Adrenal gland (tissue), 12 donors: ENCODE measurements around the gene PCGF2. TPM values are rescaled to one million over a fixed set of nuclear protein-coding genes. Genes with fewer than 3 reads are reported as not detected.
"Not testable (repeated sequence)": the region's sequence is repeated elsewhere in the genome, so short reads cannot be mapped to it uniquely, and the experiment has no call there.

Experiments
- DNase-seq, 7 donors: peaks; one replicate each; pipeline ENCODE4 v3.0.0-alpha.2; 2019 to 2020
- H3K27ac ChIP-seq, 5 donors: fragments of 200-600 bp; sonication (generic) in 4 of 5; 1 replicate in 3 of 5; 2 replicates in 2 of 5; pipeline versions ENCODE4 v1.5.1 to v1.8.0; 2016 to 2020; ENCODE audit warnings: mild to moderate bottlenecking in 1 of 5
- H3K27me3 ChIP-seq: fragments of 200-600 bp; 2 replicates; pipeline ENCODE4 v1.8.0; 2021
- H3K36me3 ChIP-seq, 2 donors: fragments of 200-600 bp; replicated peaks in 1 of 2; 1 replicate in 1 of 2; 2 replicates in 1 of 2; pipeline versions ENCODE4 v1.5.1 to v1.8.0; 2018 to 2022
- H3K4me1 ChIP-seq, 2 donors: fragments of 200-600 bp; replicated peaks in 1 of 2; 1 replicate in 1 of 2; 2 replicates in 1 of 2; pipeline versions ENCODE4 v1.5.1 to v1.8.0; 2018 to 2021
- H3K4me3 ChIP-seq, 4 donors: fragments of 200-600 bp; sonication (generic) in 3 of 4; one replicate each; pipeline ENCODE4 v1.5.1; 2016 to 2018
- H3K9me3 ChIP-seq, 3 donors: fragments of 200-600 bp; sonication (generic) in 1 of 3; replicated peaks in 1 of 3; 1 replicate in 2 of 3; 2 replicates in 1 of 3; pipeline versions ENCODE4 v1.5.1 to v1.8.0; 2016 to 2021
- POLR2A ChIP-seq, 2 donors: fragments of 450-650 bp; IDR thresholded peaks; one replicate each; pipeline ENCODE4 v1.6.1; 2017; ENCODE audit warnings: antibody characterized with exemption in 2 of 2, mild to moderate bottlenecking in 2 of 2, moderate library complexity in 1 of 2
- WGBS, 4 donors: extraction: QIAGEN DNeasy Blood & Tissue Kit in 2 of 4; methylation state at CpG; one replicate each; pipeline versions ENCODE4 v1.1.5 to v1.1.7; 2013 to 2017; 5-methylcytosine and 5-hydroxymethylcytosine counted together
- intact Hi-C, 2 donors: fragments of 100-400 bp; cut with DNase I; formaldehyde crosslinking; loops; one replicate each; pipeline versions ENCODE4 v1.14.1 to v1.15.0; 2022 to 2023
- polyA plus RNA-seq, 3 donors: library from polyadenylated mRNA; stranded (reverse); fragments of 200-250 nt in 2 of 3; fragments of 350-450 nt in 1 of 3; fragmentation: Illumina TruSeq in 1 of 3; extraction: RNeasy Lipid Tissue Mini Kit (QIAGEN cat#74804) in 1 of 3; gene quantifications; one replicate each; pipeline ENCODE4 v1.2.3, GENCODE V29; 2013 to 2014
- total RNA-seq, 9 donors: library from RNA; depleted of rRNA in 4 of 9; stranded (reverse); fragments of >200 nt in 4 of 9; fragments of 120-200 nt in 1 of 9; fragmentation: NEBNext Ultra II Directional in 1 of 9; extraction: Animal tissue kit (Norgen Biotek cat#: 25700) in 1 of 9; gene quantifications; one replicate each; pipeline versions ENCODE4 v1.1.0 to v1.2.4, GENCODE V29; 2013 to 2023
- TF ChIP-seq, protein P1 (sequence below), 6 experiments: fragments of 450-650 bp in 4 of 6; fragments of 200-600 bp in 2 of 6; sonication (generic) in 1 of 6; IDR thresholded peaks; 1 replicate in 5 of 6; 2 replicates in 1 of 6; pipeline versions ENCODE4 v1.5.1 to v1.8.0; 2016 to 2021; ENCODE audit warnings: antibody characterized with exemption in 6 of 6, mild to moderate bottlenecking in 2 of 6, moderate library complexity in 1 of 6
- donor health status: healthy with polysubstance abuse.
- donor health status: Bipolar disorder and iron deficiency.
- donor health status: DM: yes; HTN: yes; CAD: no.
- donor health status: DM: no; HTN: no; CAD: no.
- donor health status: DM: no; HTN: no; CAD: no.
- donor health status: DM: yes; HTN: yes; CAD: no.

The PCGF2 gene
- total and polyA plus RNA-seq, 12 donors, result 7.4 to 233 (median 38.9) TPM

DNA sequence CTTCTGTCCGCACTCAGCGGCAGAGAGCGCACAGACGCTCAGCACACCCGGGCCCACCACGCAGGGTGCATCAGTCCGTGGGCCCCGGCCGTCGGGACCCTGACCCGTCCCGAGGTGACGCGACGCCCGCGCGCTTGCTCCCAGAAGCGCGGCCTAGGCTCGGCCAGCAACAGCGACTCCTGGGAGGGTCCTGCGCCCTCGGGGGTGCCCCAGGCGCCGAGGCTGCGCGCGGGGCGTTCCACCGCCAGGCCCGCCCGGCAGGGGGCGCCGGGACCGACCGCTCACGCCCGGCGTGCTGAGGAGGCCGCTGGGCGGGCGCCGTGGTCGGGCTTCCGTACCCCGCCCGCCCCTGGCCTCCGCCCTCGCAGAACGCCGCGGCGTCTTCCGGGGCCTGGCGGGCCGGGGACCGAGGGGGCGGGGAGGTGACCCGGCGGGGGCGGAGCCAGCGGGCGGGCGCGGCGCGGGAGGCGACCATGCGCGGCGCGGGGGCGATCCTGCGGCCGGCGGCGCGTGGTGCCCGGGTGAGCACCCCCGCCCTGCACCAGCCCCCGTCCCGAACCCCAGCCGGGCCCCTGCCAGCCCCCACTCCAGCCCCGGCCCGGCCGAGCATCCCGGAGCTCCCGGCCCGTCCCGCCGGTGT is 18.1 kb downstream of the PCGF2 start, which contains the start of gene CISD3:
Gene CISD3, plus strand, starts transcription at position 456 of the 640 bp plus-strand sequence. Its CDS starts 18 bp downstream, at position 474.
- H3K4me3 ChIP-seq, result peak within 1 kb of the TSS; percentile 40 to 84 (median 82)
- H3K4me1 ChIP-seq, result peaks cover 40 to 72% of the 10 kb centered on the region in 2 donors
- H3K36me3 ChIP-seq, result peaks cover 0 to 20% of the 10 kb centered on the region in 2 donors
- WGBS, 4 donors, result 0 to 1% (median 0%) methylated on average over 4 to 90 of the region's 92 CpGs
- H3K27me3 ChIP-seq, result no peaks in the 10 kb centered on the region
- H3K9me3 ChIP-seq, result no peaks in the 10 kb centered on the region
- intact Hi-C loops, result no loop called here
- DNase-seq, result peak; percentile 78 to 88 (median 84)
- peak in 1 of 2 donors; percentile 54 for TF ChIP-seq POLR2A (IDR thresholded peaks at IDR 0.05)
- TF ChIP-seq, protein P1, sequence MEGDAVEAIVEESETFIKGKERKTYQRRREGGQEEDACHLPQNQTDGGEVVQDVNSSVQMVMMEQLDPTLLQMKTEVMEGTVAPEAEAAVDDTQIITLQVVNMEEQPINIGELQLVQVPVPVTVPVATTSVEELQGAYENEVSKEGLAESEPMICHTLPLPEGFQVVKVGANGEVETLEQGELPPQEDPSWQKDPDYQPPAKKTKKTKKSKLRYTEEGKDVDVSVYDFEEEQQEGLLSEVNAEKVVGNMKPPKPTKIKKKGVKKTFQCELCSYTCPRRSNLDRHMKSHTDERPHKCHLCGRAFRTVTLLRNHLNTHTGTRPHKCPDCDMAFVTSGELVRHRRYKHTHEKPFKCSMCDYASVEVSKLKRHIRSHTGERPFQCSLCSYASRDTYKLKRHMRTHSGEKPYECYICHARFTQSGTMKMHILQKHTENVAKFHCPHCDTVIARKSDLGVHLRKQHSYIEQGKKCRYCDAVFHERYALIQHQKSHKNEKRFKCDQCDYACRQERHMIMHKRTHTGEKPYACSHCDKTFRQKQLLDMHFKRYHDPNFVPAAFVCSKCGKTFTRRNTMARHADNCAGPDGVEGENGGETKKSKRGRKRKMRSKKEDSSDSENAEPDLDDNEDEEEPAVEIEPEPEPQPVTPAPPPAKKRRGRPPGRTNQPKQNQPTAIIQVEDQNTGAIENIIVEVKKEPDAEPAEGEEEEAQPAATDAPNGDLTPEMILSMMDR (IDR thresholded peaks at IDR 0.05), result peak in 5 of 6 experiments; percentile 32 to 94 (median 76)
- H3K27ac ChIP-seq, result peak within 1 kb of the TSS; percentile 45 to 96 (median 82)

DNA sequence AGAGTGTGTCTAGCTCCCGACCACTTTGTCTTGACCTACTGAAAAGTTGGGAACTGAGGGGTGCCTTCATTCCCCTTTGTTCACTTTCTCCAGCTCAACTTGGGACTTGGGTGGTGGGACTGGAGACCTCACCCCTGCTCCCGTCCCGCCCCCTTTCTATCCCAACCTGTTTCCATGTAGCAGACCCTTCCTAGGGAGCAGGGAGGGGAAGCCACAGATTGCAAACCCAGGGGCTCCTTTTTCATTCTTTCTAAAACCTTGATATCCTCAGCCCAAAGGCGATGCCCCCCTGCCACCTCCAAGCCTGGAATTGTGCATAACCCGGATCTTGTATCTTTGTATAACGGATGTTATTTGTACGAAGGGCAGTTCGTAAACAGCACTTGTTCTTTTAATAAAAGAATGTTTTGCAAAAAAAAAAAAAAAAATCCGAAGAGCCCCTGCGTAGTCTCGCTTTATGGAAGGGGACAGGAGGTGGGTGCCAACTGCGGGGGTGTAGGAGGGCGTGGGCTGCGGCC is 18.7 kb downstream of the PCGF2 start:
- 24 to 26% (median 24%) methylated on average over 14 of the region's 14 CpGs for WGBS, 4 donors
- DNase-seq, result no peak
- TF ChIP-seq, protein P1 (IDR thresholded peaks at IDR 0.05), result no peak
- TF ChIP-seq POLR2A (IDR thresholded peaks at IDR 0.05), result no peak
- H3K4me3 ChIP-seq, result peak overlapping the region in 2 of 4 donors; percentile 35 to 82
- no peaks in the 10 kb centered on the region for H3K27me3 ChIP-seq
- intact Hi-C loops, result no loop called here
- peak overlapping the region in 4 of 5 donors; percentile 75 to 96 (median 86) for H3K27ac ChIP-seq
- peaks cover 0 to 20% of the 10 kb centered on the region in 2 donors for H3K36me3 ChIP-seq
- H3K4me1 ChIP-seq, result peaks cover 43 to 73% of the 10 kb centered on the region in 2 donors
- H3K9me3 ChIP-seq, result no peaks in the 10 kb centered on the region

DNA sequence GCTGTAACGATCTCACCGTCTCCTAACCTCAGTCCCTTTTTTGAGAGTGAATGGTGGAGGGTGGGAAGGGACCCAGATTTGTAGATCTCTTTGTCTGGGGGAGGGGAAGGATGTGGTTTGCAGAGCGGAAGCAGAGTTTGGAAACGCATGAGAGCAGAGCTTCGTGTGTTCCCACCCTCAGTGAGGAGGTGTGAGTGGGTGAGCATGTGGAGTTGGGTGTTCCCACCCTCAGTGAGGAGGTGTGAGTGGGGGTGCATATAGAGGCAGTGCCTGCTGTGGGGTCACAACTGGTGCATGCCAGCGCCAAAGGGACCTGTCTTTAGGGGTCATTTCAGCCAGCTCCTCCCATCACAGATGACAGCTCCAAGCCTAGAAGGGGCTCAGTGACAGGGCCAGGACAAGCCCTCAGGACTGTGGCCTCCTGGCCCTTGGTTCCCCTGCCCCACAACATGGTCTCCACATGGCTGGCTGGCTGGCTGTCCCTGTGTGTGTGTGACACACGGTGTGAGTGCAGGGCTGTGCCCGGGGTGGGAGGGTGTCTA is 19.8 kb downstream of the PCGF2 start:
- Histone ChIP-seq H3K9me3 (no peaks in the 10 kb centered on the region), H3K4me1 (peaks cover 39 to 72% of the 10 kb centered on the region in 2 donors), H3K4me3 (no peak overlapping the region), H3K36me3 (peaks cover 0 to 13% of the 10 kb centered on the region in 2 donors), H3K27me3 (no peaks in the 10 kb centered on the region), H3K27ac (peak overlapping the region in 2 of 5 donors; percentile 22 to 96)
- WGBS, 4 donors, result 68 to 79% (median 73%) methylated on average over 7 to 8 of the region's 8 CpGs
- peak in 1 of 7 donors; percentile 35 for DNase-seq
- intact Hi-C loops, result no loop called here
- TF ChIP-seq, protein P1 (IDR thresholded peaks at IDR 0.05), result no peak
- TF ChIP-seq POLR2A (IDR thresholded peaks at IDR 0.05), result no peak

DNA sequence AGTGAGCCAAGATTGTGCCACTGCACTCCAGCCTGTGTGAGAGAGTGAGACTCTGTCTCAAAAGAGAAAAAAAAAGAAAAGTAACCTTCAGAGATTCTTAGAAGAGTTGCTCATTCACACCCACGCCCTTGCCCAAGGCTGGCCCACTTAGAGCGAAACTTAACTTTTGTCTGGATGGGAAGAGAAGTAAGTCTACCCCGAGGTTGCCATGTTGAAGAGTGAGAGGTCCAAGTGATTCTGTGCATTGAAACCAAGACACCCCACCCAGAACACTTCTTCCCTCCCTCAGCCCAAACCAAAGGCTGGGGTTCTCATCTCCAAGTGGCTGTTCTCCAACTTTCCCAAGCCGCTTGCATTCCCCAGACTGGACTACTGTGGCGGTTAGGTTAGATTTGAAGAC is 20.4 kb downstream of the PCGF2 start:
- intact Hi-C loops, result no loop called here
- no peaks in the 10 kb centered on the region for H3K27me3 ChIP-seq
- DNase-seq, result peak in 2 of 7 donors; percentile 44 to 58
- TF ChIP-seq, protein P1 (IDR thresholded peaks at IDR 0.05), result no peak
- TF ChIP-seq POLR2A (IDR thresholded peaks at IDR 0.05), result no peak
- WGBS, 4 donors, result 58 to 83% (median 66%) methylated on average over 5 of the region's 5 CpGs
- peaks cover 0 to 14% of the 10 kb centered on the region in 2 donors for H3K36me3 ChIP-seq
- no peak overlapping the region for H3K4me3 ChIP-seq
- peaks cover 32 to 65% of the 10 kb centered on the region in 2 donors for H3K4me1 ChIP-seq
- no peaks in the 10 kb centered on the region for H3K9me3 ChIP-seq
- peak overlapping the region in 2 of 5 donors; percentile 32 to 96 for H3K27ac ChIP-seq

DNA sequence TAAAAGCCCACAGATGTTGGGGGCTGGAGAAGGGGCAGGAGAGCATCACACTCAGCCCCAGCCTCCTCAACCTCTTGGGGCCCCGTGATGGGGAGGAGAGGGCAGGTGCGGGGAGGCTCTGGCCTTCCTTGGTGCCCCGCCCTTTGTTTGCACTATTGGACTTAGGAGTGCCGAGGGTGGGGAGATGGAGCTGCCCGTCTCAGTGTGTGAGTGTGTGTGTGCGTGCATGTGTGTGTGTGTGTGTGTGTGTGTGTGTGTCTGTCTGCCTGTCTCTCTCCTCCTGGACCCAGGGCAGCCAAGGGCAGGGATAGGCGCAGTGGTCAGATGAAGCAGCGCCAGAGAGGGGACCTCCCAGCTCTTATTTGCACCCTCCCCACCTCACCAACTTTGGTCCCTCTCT is 22.0 kb downstream of the PCGF2 start:
- 68 to 84% (median 73%) methylated on average over 5 to 8 of the region's 8 CpGs; no CpG with 5 or more reads in 1 of the 4 donors for WGBS, 4 donors
- H3K27ac ChIP-seq, H3K4me3 ChIP-seq, intact Hi-C loops, H3K27me3 ChIP-seq, H3K9me3 ChIP-seq: not testable (repeated sequence)
- Histone ChIP-seq H3K4me1 (peaks cover 17 to 50% of the 10 kb centered on the region in 2 donors), H3K36me3 (peaks cover 0 to 26% of the 10 kb centered on the region in 2 donors)
- DNase-seq, result peak in 1 of 7 donors; percentile 18
